CD4-positive, alpha-beta memory T cell (primary cell): ENCODE measurements around the gene SHISAL1. TPM values are rescaled to one million over a fixed set of nuclear protein-coding genes. Genes with fewer than 3 reads are reported as not detected.
A peak's percentile ranks its signal among the peaks of the same experiment; 100 is the strongest.

Experiments used
- CTCF ChIA-PET: fragments of 350-600 bp; sonication (Branson Sonifier 250); formaldehyde crosslinking; loops from one replicate; lab custom pipeline; 2021; ENCODE audit warnings: inconsistent platforms; ENCODE audit not compliant: partially characterized antibody; lab: Charles Lee
- POLR2A ChIA-PET: fragments of 350-600 bp; sonication (Branson Sonifier 250); formaldehyde crosslinking; loops from one replicate; lab custom pipeline; 2021; ENCODE audit not compliant: partially characterized antibody; lab: Charles Lee
- DNase-seq, 5 donors: peaks; one replicate each; pipeline versions ENCODE4 v3.0.0 to v3.0.0-alpha.2; 2020 to 2022; ENCODE audit warnings: mixed read lengths in 1 of 5
- H3K27ac ChIP-seq: one replicate; pipeline ENCODE4 v1.7.0; 2013; ENCODE audit warnings: low read depth, low read length
- H3K27me3 ChIP-seq: 2 replicates; pipeline ENCODE4 v1.7.0; 2013; ENCODE audit warnings: mild to moderate bottlenecking, low read length, moderate library complexity; ENCODE audit not compliant: insufficient read depth
- H3K36me3 ChIP-seq: 2 replicates; pipeline ENCODE4 v1.7.0; 2013; ENCODE audit warnings: mild to moderate bottlenecking, low read length, moderate library complexity; ENCODE audit not compliant: insufficient read depth
- H3K4me1 ChIP-seq: 2 replicates; pipeline ENCODE4 v1.7.0; 2013; ENCODE audit warnings: mild to moderate bottlenecking, low read length, moderate library complexity; ENCODE audit not compliant: insufficient read depth
- H3K4me3 ChIP-seq, 2 donors: one replicate each; pipeline ENCODE4 v1.7.0; 2013; ENCODE audit warnings: low read length in 2 of 2, mild to moderate bottlenecking in 1 of 2
- H3K9me3 ChIP-seq, 2 donors: one replicate each; pipeline ENCODE4 v1.7.0; 2013; ENCODE audit warnings: low read length in 2 of 2, control low read depth in 1 of 2; ENCODE audit not compliant: control insufficient read depth in 1 of 2
- H3K27ac Mint-ChIP-seq, 7 donors: one replicate each; pipeline ENCODE4 v1.8.0; 2020 to 2021; ENCODE audit warnings: mixed read lengths in 7 of 7, mild to moderate bottlenecking in 6 of 7, inconsistent platforms in 3 of 7, moderate library complexity in 3 of 7
- H3K27me3 Mint-ChIP-seq, 2 donors: one replicate each; pipeline ENCODE4 v1.8.0; 2020 to 2021; ENCODE audit warnings: mixed read lengths in 2 of 2
- H3K36me3 Mint-ChIP-seq, 2 donors: one replicate each; pipeline ENCODE4 v1.8.0; 2020 to 2021; ENCODE audit warnings: mixed read lengths in 2 of 2, inconsistent platforms in 1 of 2, mild to moderate bottlenecking in 1 of 2
- H3K4me1 Mint-ChIP-seq, 4 donors: one replicate each; pipeline ENCODE4 v1.8.0; 2020 to 2021; ENCODE audit warnings: mixed read lengths in 4 of 4, mild to moderate bottlenecking in 1 of 4
- H3K4me3 Mint-ChIP-seq, 8 donors: one replicate each; pipeline ENCODE4 v1.8.0; 2020 to 2021; ENCODE audit warnings: mixed read lengths in 8 of 8, mild to moderate bottlenecking in 7 of 8, moderate library complexity in 6 of 8, inconsistent platforms in 3 of 8
- H3K9me3 Mint-ChIP-seq, 8 donors: one replicate each; pipeline ENCODE4 v1.8.0; 2020 to 2021; ENCODE audit warnings: mixed read lengths in 8 of 8, mild to moderate bottlenecking in 5 of 8, inconsistent platforms in 3 of 8, moderate library complexity in 1 of 8
- intact Hi-C: fragments of 100-400 bp; cut with micrococcal nuclease; formaldehyde crosslinking; loops from one replicate; pipeline ENCODE4 v1.15.1; 2023
- polyA plus RNA-seq, 2 donors: library from polyadenylated mRNA; unstranded; fragments of 300-500 nt; fragmentation: Illumina TruSeq; gene quantifications; one replicate each; pipeline ENCODE4 v1.2.3, GENCODE V29; 2021
- total RNA-seq, 2 experiments: library from RNA; stranded (reverse); gene quantifications; one replicate each; pipeline ENCODE4 v1.2.3, GENCODE V29; 2021

SHISAL1 gene
- total and polyA plus RNA-seq, 4 experiments from 2014 or later, result not detected

GRCh38 chr22:44281768-44282637 is 30.7 kb downstream of the SHISAL1 start:
- no peak overlapping the region for H3K4me3 Mint-ChIP-seq
- CTCF ChIA-PET, result interaction anchor here (0.6 kb wide), 1 partner anchor 19 kb away, joined by 4 read pairs; no protein-coding TSS in a partner anchor
- no peaks in the 10 kb centered on the region for H3K4me1 ChIP-seq

GRCh38 chr22:44280665-44281188 is 32.0 kb downstream of the SHISAL1 start:
- H3K27ac ChIP-seq, result no peak overlapping the region
- H3K27ac Mint-ChIP-seq, result no peak overlapping the region

More at GRCh38 chr22:44281768-44282637, 30.7 kb downstream of the SHISAL1 start:
- H3K4me3 ChIP-seq, result no peak overlapping the region
- H3K27ac ChIP-seq, result no peak overlapping the region
- Mint-ChIP-seq H3K4me1 (peaks cover 0 to 3% (median 0%) of the 10 kb centered on the region in 4 donors), H3K27ac (peak overlapping the region in 1 of 7 donors; percentile 43), H3K36me3 (no peaks in the 10 kb centered on the region), H3K27me3 (peaks cover 0 to 7% of the 10 kb centered on the region in 2 donors), H3K9me3 (no peaks in the 10 kb centered on the region)
- no peaks in the 10 kb centered on the region for H3K36me3 ChIP-seq
- H3K9me3 ChIP-seq, result no peaks in the 10 kb centered on the region
- intact Hi-C loops, result no loop called here
- no peak for DNase-seq
- POLR2A ChIA-PET, result no interaction called here
- no peaks in the 10 kb centered on the region for H3K27me3 ChIP-seq

DNA sequence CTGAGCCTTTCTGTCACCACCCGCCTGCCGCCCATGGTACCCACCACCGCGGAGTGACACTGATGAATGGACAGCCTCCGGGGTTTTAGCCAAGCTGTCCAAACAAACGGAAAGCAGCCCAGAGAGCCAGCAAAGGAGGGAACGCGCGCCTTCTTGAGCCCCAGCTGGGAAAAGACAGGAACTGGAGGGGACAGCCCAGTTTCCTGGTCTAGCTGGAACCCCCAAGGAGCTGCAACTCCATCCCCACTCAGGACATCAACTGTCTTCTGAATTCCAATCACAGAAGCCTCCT is 33.7 kb downstream of the SHISAL1 start:
- Mint-ChIP-seq H3K27ac (no peak overlapping the region), H3K27me3 (peaks cover 2 to 12% of the 10 kb centered on the region in 2 donors), H3K4me3 (no peak overlapping the region), H3K36me3 (no peaks in the 10 kb centered on the region), H3K9me3 (no peaks in the 10 kb centered on the region), H3K4me1 (no peaks in the 10 kb centered on the region)
- Histone ChIP-seq H3K27ac (no peak overlapping the region), H3K4me3 (no peak overlapping the region), H3K9me3 (no peaks in the 10 kb centered on the region), H3K36me3 (no peaks in the 10 kb centered on the region), H3K27me3 (no peaks in the 10 kb centered on the region), H3K4me1 (no peaks in the 10 kb centered on the region)
- POLR2A ChIA-PET, result no interaction called here
- CTCF ChIA-PET, result no interaction called here
- intact Hi-C loops, result no loop called here
- DNase-seq, result no peak

More at GRCh38 chr22:44280665-44281188, 32.0 kb downstream of the SHISAL1 start:
- Mint-ChIP-seq H3K27me3 (peaks cover 2 to 13% of the 10 kb centered on the region in 2 donors), H3K9me3 (no peaks in the 10 kb centered on the region), H3K4me1 (peaks cover 0 to 3% (median 0%) of the 10 kb centered on the region in 4 donors), H3K4me3 (no peak overlapping the region), H3K36me3 (no peaks in the 10 kb centered on the region)
- no peaks in the 10 kb centered on the region for H3K9me3 ChIP-seq
- CTCF ChIA-PET, result no interaction called here
- POLR2A ChIA-PET, result no interaction called here
- no peaks in the 10 kb centered on the region for H3K36me3 ChIP-seq
- no peaks in the 10 kb centered on the region for H3K27me3 ChIP-seq
- H3K4me3 ChIP-seq, result no peak overlapping the region
- intact Hi-C loops, result no loop called here
- no peak for DNase-seq
- H3K4me1 ChIP-seq, result no peaks in the 10 kb centered on the region

DNA sequence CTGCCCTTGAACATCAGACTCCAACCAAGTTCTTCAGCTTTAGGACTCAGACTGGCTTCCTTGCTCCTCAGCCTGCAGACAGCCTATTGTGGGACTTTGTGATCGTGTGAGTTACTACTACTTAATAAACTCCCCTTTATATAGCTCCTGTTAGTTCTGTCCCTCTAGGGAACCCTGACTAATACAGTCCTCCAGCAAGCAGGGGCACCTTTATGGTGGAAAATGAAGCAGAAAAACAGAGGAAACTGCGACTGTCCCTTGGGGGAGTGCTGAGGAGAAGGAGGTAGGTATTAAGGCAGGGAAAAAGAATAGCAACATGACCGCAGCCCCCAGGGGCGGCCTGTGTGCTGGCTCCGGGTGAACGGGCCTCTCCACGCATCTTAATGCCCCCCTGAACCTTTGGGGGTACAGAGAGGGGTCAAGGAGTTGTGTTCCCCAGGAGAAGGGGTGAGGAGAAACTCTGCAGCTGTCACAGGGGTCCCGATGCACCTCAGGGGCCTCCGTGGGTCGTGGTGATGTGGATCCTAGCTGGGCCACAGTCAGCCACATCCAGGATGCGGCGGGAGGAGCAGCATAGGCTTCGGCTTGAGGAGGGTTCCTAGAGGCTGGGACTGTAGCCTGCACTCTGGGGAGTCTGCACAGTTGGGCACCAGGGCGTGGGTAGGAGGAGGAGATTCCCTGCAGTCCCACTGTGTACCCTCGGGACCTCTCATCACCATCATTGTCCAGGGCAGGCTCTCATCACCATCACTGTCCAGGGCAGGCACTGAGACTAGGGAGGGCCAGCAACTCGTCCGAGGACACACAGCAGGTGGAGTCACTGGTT is 34.3 kb downstream of the SHISAL1 start:
- Histone ChIP-seq H3K27ac (no peak overlapping the region), H3K36me3 (no peaks in the 10 kb centered on the region), H3K9me3 (no peaks in the 10 kb centered on the region), H3K4me3 (no peak overlapping the region), H3K27me3 (no peaks in the 10 kb centered on the region), H3K4me1 (no peaks in the 10 kb centered on the region)
- no peaks in the 10 kb centered on the region for H3K36me3 Mint-ChIP-seq
- peaks cover 4 to 14% of the 10 kb centered on the region in 2 donors for H3K27me3 Mint-ChIP-seq
- intact Hi-C loops, result no loop called here
- no peak for DNase-seq
- no peak overlapping the region for H3K27ac Mint-ChIP-seq
- CTCF ChIA-PET, result no interaction called here
- POLR2A ChIA-PET, result no interaction called here
- H3K4me3 Mint-ChIP-seq, result no peak overlapping the region
- no peaks in the 10 kb centered on the region for H3K9me3 Mint-ChIP-seq
- no peaks in the 10 kb centered on the region for H3K4me1 Mint-ChIP-seq

- Mint-ChIP-seq H3K4me1 (no peaks in the 10 kb centered on the region), H3K27me3 (peaks cover 4 to 16% of the 10 kb centered on the region in 2 donors), H3K27ac (peak overlapping the region in 1 of 7 donors; percentile 23), H3K9me3 (no peaks in the 10 kb centered on the region), H3K36me3 (no peaks in the 10 kb centered on the region), H3K4me3 (no peak overlapping the region)
- H3K4me1 ChIP-seq, result no peaks in the 10 kb centered on the region
- DNase-seq, result no peak
- H3K36me3 ChIP-seq, result no peaks in the 10 kb centered on the region
- no peak overlapping the region for H3K27ac ChIP-seq
- ChIA-PET POLR2A (no interaction called here), CTCF (no interaction called here)
- no peaks in the 10 kb centered on the region for H3K9me3 ChIP-seq
- H3K27me3 ChIP-seq, result no peaks in the 10 kb centered on the region
- intact Hi-C loops, result no loop called here
- no peak overlapping the region for H3K4me3 ChIP-seq
These were observed 35.2 kb downstream of the SHISAL1 start for GRCh38 chr22:44277386-44278135.

- Mint-ChIP-seq H3K27me3 (peaks cover 4 to 16% of the 10 kb centered on the region in 2 donors), H3K36me3 (no peaks in the 10 kb centered on the region), H3K4me3 (peak overlapping the region in 1 of 8 donors; percentile 50), H3K27ac (no peak overlapping the region), H3K9me3 (no peaks in the 10 kb centered on the region), H3K4me1 (no peaks in the 10 kb centered on the region)
- ChIA-PET CTCF (no interaction called here), POLR2A (no interaction called here)
- Histone ChIP-seq H3K27me3 (no peaks in the 10 kb centered on the region), H3K9me3 (no peaks in the 10 kb centered on the region), H3K36me3 (no peaks in the 10 kb centered on the region), H3K4me3 (no peak overlapping the region), H3K27ac (no peak overlapping the region), H3K4me1 (no peaks in the 10 kb centered on the region)
- DNase-seq, result no peak
- intact Hi-C loops, result no loop called here
These were observed 35.9 kb downstream of the SHISAL1 start for GRCh38 chr22:44276706-44277356.
